Uterus (tissue), 2 donors: ENCODE data around the gene FLYWCH1.

Source experiments
- CTCF ChIP-seq, 4 experiments: fragments of 200-600 bp in 2 of 4; fragments of 450-650 bp in 2 of 4; sonication (generic) in 2 of 4; IDR thresholded peaks; one replicate each; pipeline ENCODE4 v1.5.1; 2016 to 2019; ENCODE audit warnings: antibody characterized with exemption in 4 of 4, mild to moderate bottlenecking in 2 of 4, moderate library complexity in 1 of 4
- POLR2A ChIP-seq, 2 donors: fragments of 450-650 bp; IDR thresholded peaks; one replicate each; pipeline ENCODE4 v1.6.1; 2016; ENCODE audit warnings: antibody characterized with exemption in 2 of 2, mild to moderate bottlenecking in 1 of 2, moderate library complexity in 1 of 2

GRCh38 chr16:2952679-2953078 lies 40.9 kb downstream of the FLYWCH1 start:
- TF ChIP-seq CTCF (IDR thresholded peaks at IDR 0.05): no peak
- no peak for TF ChIP-seq POLR2A (IDR thresholded peaks at IDR 0.05)
